ENCODE data around the gene LGR6.

- TF ChIP-seq, protein P1, sequence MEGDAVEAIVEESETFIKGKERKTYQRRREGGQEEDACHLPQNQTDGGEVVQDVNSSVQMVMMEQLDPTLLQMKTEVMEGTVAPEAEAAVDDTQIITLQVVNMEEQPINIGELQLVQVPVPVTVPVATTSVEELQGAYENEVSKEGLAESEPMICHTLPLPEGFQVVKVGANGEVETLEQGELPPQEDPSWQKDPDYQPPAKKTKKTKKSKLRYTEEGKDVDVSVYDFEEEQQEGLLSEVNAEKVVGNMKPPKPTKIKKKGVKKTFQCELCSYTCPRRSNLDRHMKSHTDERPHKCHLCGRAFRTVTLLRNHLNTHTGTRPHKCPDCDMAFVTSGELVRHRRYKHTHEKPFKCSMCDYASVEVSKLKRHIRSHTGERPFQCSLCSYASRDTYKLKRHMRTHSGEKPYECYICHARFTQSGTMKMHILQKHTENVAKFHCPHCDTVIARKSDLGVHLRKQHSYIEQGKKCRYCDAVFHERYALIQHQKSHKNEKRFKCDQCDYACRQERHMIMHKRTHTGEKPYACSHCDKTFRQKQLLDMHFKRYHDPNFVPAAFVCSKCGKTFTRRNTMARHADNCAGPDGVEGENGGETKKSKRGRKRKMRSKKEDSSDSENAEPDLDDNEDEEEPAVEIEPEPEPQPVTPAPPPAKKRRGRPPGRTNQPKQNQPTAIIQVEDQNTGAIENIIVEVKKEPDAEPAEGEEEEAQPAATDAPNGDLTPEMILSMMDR (conservative IDR thresholded peaks at IDR 0.05; ENCODE audit: low read length), result no peak
- TF ChIP-seq EZH2phosphoT487 (IDR thresholded peaks at IDR 0.05; ENCODE audit: borderline replicate concordance), result no peak
These were observed 47.3 kb upstream of the LGR6 start for GRCh38 chr1:202146279-202146678.

Measured in Loucy (cell line).